IMR-90 (cell line): ENCODE data around the gene STARD3. TPM values are rescaled to one million over a fixed set of nuclear protein-coding genes. Genes with fewer than 3 reads are reported as not detected.

Experiments used
- ATAC-seq: fragments of 200-7000 bp; cut with Tn5 transposase; 2 replicates; pipeline ENCODE4 v1.9.1; 2020; ENCODE audit warnings: low read depth, mild to moderate bottlenecking, moderate library complexity
- BruUV-seq: library from RNA; stranded (reverse); fragments of 400-500 nt; replicated peaks from 2 replicates; lab custom pipeline; 2021; lab: Mats Ljungman, UMichigan
- CTCF ChIA-PET: fragments of 300-600 bp; formaldehyde crosslinking; extraction: SDS; loops from one replicate; lab custom pipeline; 2021; ENCODE audit warnings: antibody characterized with exemption; lab: Yijun Ruan, JAX
- POLR2A ChIA-PET: fragments of 300-600 bp; sonication (Branson Sonifier 250); formaldehyde crosslinking; loops from one replicate; lab custom pipeline; 2022; ENCODE audit warnings: antibody characterized with exemption; ENCODE audit not compliant: unreplicated experiment; lab: Charles Lee
- DNase-seq: peaks from one replicate; pipeline ENCODE4 v3.0.0; 2013
- H2AFZ ChIP-seq: replicated peaks from 2 replicates; pipeline ENCODE3; 2013; ENCODE audit warnings: low read length, mild to moderate bottlenecking; ENCODE audit not compliant: poor library complexity
- H2AK5ac ChIP-seq: 2 replicates; pipeline ENCODE4 v1.6.1; 2013; ENCODE audit warnings: low read depth, low read length, inconsistent platforms
- H2AK9ac ChIP-seq: replicated peaks from 2 replicates; pipeline ENCODE3; 2013; ENCODE audit warnings: mild to moderate bottlenecking, low read depth, low read length, moderate library complexity; ENCODE audit not compliant: poor library complexity
- H2BK120ac ChIP-seq: 2 replicates; pipeline ENCODE4 v1.6.1; 2013; ENCODE audit warnings: low read depth, low read length, inconsistent platforms
- H2BK15ac ChIP-seq: 3 replicates; pipeline ENCODE4 v1.6.1; 2013; ENCODE audit warnings: low read depth, low read length, inconsistent platforms
- H2BK20ac ChIP-seq: 2 replicates; pipeline ENCODE4 v1.6.1; 2013; ENCODE audit warnings: low read depth, mild to moderate bottlenecking, inconsistent platforms, low read length, moderate library complexity
- H2BK5ac ChIP-seq: 2 replicates; pipeline ENCODE4 v1.6.1; 2013; ENCODE audit warnings: mild to moderate bottlenecking, low read depth, low read length, inconsistent platforms; ENCODE audit not compliant: poor library complexity, severe bottlenecking
- H3K14ac ChIP-seq: replicated peaks from 2 replicates; pipeline ENCODE4 v1.6.1; 2013; ENCODE audit warnings: low read depth, low read length, inconsistent platforms
- H3K18ac ChIP-seq: 2 replicates; pipeline ENCODE4 v1.6.1; 2013; ENCODE audit warnings: low read depth, low read length, control low read depth
- H3K23ac ChIP-seq: 2 replicates; pipeline ENCODE4 v1.6.1; 2013; ENCODE audit warnings: low read depth, low read length, inconsistent platforms
- H3K27ac ChIP-seq: 2 replicates; pipeline ENCODE4 v1.5.1; 2013; ENCODE audit warnings: mild to moderate bottlenecking, control low read depth, low read length; ENCODE audit not compliant: insufficient read depth
- H3K27me3 ChIP-seq: 2 replicates; pipeline ENCODE4 v1.6.1; 2013; ENCODE audit warnings: low read length; ENCODE audit not compliant: control insufficient read depth, insufficient read depth
- H3K36me3 ChIP-seq: 2 replicates; pipeline ENCODE4 v1.6.1; 2013; ENCODE audit warnings: low read length, mixed read lengths; ENCODE audit not compliant: control insufficient read depth, insufficient read depth
- H3K4ac ChIP-seq: 2 replicates; pipeline ENCODE4 v1.6.1; 2013; ENCODE audit warnings: low read depth, low read length, inconsistent platforms
- H3K4me1 ChIP-seq: 2 replicates; pipeline ENCODE4 v1.6.1; 2013; ENCODE audit warnings: low read length, mixed read lengths; ENCODE audit not compliant: control insufficient read depth, insufficient read depth
- H3K4me2 ChIP-seq: 2 replicates; pipeline ENCODE4 v1.6.1; 2013; ENCODE audit warnings: low read depth, mild to moderate bottlenecking, control low read depth, low read length, moderate library complexity
- H3K4me3 ChIP-seq: 2 replicates; pipeline ENCODE4 v1.5.1; 2013; ENCODE audit warnings: low read depth, mild to moderate bottlenecking, control low read depth, low read length, moderate library complexity; ENCODE audit not compliant: insufficient read depth
- H3K56ac ChIP-seq: 2 replicates; pipeline ENCODE4 v1.6.1; 2013; ENCODE audit warnings: low read length, inconsistent platforms; ENCODE audit not compliant: insufficient read depth; ENCODE audit errors: extremely low read depth
- H3K79me1 ChIP-seq, 2 experiments: 2 replicates each; pipeline ENCODE4 v1.6.1; 2013; ENCODE audit warnings: low read length in 2 of 2, inconsistent platforms in 1 of 2, low read depth in 1 of 2
- H3K9ac ChIP-seq: 2 replicates; pipeline ENCODE4 v1.6.1; 2013; ENCODE audit warnings: low read depth, low read length, control low read depth
- H3K9me1 ChIP-seq: 2 replicates; pipeline ENCODE4 v1.6.1; 2013; ENCODE audit warnings: low read length, inconsistent platforms; ENCODE audit not compliant: insufficient read depth
- H3K9me3 ChIP-seq: 2 replicates; pipeline ENCODE4 v1.6.1; 2013; ENCODE audit warnings: low read length; ENCODE audit not compliant: control insufficient read depth, insufficient read depth
- H4K20me1 ChIP-seq: 2 replicates; pipeline ENCODE4 v1.6.1; 2013; ENCODE audit warnings: low read length, inconsistent platforms; ENCODE audit not compliant: insufficient read depth
- H4K5ac ChIP-seq: 2 replicates; pipeline ENCODE4 v1.6.1; 2013; ENCODE audit warnings: mild to moderate bottlenecking, low read depth, low read length, control low read depth
- H4K8ac ChIP-seq, 2 experiments: 2 replicates each; pipeline ENCODE4 v1.6.1; 2013; ENCODE audit warnings: low read depth in 2 of 2, low read length in 2 of 2, control low read depth in 1 of 2, inconsistent platforms in 1 of 2
- H4K91ac ChIP-seq: 2 replicates; pipeline ENCODE4 v1.6.1; 2013; ENCODE audit warnings: low read depth, low read length, inconsistent platforms; ENCODE audit not compliant: insufficient read depth
- BHLHE40 ChIP-seq: fragments of 150-350 bp; IDR thresholded peaks from 2 replicates; pipeline ENCODE4 v1.6.1; 2016; ENCODE audit warnings: mild to moderate bottlenecking, low read depth, low read length
- CEBPB ChIP-seq: IDR thresholded peaks from 2 replicates; pipeline ENCODE4 v1.6.1; 2012; ENCODE audit warnings: low read depth, low read length, improper control_type of control experiment
- CHD1 ChIP-seq: IDR thresholded peaks from 2 replicates; pipeline ENCODE4 v1.6.1; 2012; ENCODE audit warnings: low read depth, low read length, improper control_type of control experiment
- FOS ChIP-seq: fragments of 150-350 bp; IDR thresholded peaks from 2 replicates; pipeline ENCODE4 v1.6.1; 2016; ENCODE audit warnings: low read depth, low read length
- MAFK ChIP-seq: IDR thresholded peaks from 2 replicates; pipeline ENCODE4 v1.6.1; 2012; ENCODE audit warnings: low read depth, low read length, improper control_type of control experiment
- MAZ ChIP-seq: IDR thresholded peaks from 2 replicates; pipeline ENCODE4 v1.6.1; 2012; ENCODE audit warnings: low read depth, mild to moderate bottlenecking, low read length, improper control_type of control experiment, moderate library complexity, borderline replicate concordance
- NFE2L2 ChIP-seq: fragments of 150-350 bp; IDR thresholded peaks from 2 replicates; pipeline ENCODE4 v1.6.1; 2016; ENCODE audit warnings: low read depth, mild to moderate bottlenecking, low read length
- RAD21 ChIP-seq: IDR thresholded peaks from 2 replicates; pipeline ENCODE4 v1.6.1; 2012; ENCODE audit warnings: low read length, improper control_type of control experiment
- RFX5 ChIP-seq: IDR thresholded peaks from 2 replicates; pipeline ENCODE4 v1.8.0; 2012; ENCODE audit warnings: low read depth, mild to moderate bottlenecking, low read length, moderate library complexity
- SMC3 ChIP-seq: fragments of 150-350 bp; IDR thresholded peaks from 2 replicates; pipeline ENCODE4 v1.6.1; 2016; ENCODE audit warnings: low read depth, mild to moderate bottlenecking, antibody characterized with exemption, low read length, moderate library complexity
- WGBS, 2 experiments: methylation state at CpG; one replicate each; pipeline versions ENCODE4 v1.1.5 to v1.1.7; 2013; ENCODE audit warnings: missing lambda C conversion rate in 2 of 2; ENCODE audit not compliant: insufficient read length in 1 of 2; ENCODE audit errors: extremely low coverage in 2 of 2; 5-methylcytosine and 5-hydroxymethylcytosine counted together
- dilution Hi-C: fragments of 300-500 bp; cut with HindIII; formaldehyde crosslinking; loops from one replicate; pipeline ENCODE4 v1.14.3; 2018; ENCODE audit warnings: low sequenced_read_pairs; ENCODE audit not compliant: unreplicated experiment
- in situ Hi-C: fragments of 300-500 bp; cut with MboI; formaldehyde crosslinking; loops from 3 replicates; pipeline ENCODE4 v1.14.3; 2019; ENCODE audit warnings: low sequenced_read_pairs, inconsistent platforms, mixed read lengths
- intact Hi-C: fragments of 100-400 bp; cut with micrococcal nuclease; formaldehyde crosslinking; loops from 2 replicates; pipeline ENCODE4 v1.10.0; 2022
- polyA plus RNA-seq, 3 experiments: library from polyadenylated mRNA; depleted of rRNA; stranded (reverse); fragments of >200 nt; gene quantifications; 2 replicates each; pipeline ENCODE4 v1.2.3, GENCODE V29; 2012; ENCODE audit warnings: low replicate concordance in 1 of 3
- total RNA-seq: library from RNA; depleted of rRNA; stranded (reverse); fragments of >200 nt; gene quantifications from 2 replicates; pipeline ENCODE4 v1.2.3, GENCODE V29; 2012
- TF ChIP-seq, protein P1 (sequence below): fragments of 150-350 bp; IDR thresholded peaks from 2 replicates; pipeline ENCODE4 v1.6.1; 2017; ENCODE audit warnings: mild to moderate bottlenecking, antibody characterized with exemption, low read length, low read depth
- TF ChIP-seq, protein P2 (sequence below): conservative IDR thresholded peaks from 2 replicates; pipeline ENCODE4 v1.5.1; 2012; ENCODE audit warnings: mild to moderate bottlenecking, low read depth, low read length, improper control_type of control experiment

Gene STARD3
- total and polyA plus RNA-seq, 2 of the 4 experiments (the other 2 are of a cell fraction): 8.1 to 50.4 TPM

DNA sequence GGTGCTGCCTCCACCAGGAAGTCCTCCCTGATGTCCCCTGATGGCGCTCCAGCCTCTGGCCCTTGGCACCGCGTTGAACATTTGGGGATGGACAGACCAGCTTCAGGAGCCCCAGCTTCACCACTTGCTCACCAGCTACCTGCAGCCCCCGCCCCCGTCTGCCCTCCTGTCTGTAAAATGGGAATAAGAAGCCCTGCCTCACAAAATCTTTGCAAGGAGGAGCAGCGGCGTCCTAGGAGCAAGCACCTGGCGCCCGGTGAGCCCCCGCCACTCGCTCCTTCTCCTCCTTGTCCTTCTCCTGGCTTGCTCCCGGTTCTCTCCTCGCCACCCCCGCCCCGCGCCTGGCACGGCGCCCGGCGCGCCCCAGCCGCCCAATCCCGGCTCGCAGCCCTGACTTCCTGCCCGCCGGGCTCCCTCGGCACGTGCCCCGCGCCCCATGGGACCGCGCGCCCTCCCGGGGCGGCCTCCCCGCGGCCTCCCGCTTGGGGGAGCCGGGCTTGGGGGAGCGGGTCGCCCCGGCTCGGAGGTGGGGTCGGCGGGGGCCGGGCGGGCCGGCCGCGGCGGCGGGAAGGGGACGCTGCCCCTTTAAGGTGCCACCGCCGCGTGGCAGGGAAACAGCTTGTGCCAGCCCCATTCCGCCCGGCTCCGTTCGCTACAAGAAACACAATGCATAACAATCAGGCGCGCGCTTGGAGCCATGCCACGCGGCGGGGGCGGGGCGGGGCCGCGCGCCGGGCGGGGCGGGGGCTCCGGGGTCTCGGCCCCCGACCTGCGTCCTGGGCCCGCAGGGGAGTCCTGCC, 19.3 kb upstream of the STARD3 start (continued):
- peak; percentile 95 for TF ChIP-seq BHLHE40

DNA sequence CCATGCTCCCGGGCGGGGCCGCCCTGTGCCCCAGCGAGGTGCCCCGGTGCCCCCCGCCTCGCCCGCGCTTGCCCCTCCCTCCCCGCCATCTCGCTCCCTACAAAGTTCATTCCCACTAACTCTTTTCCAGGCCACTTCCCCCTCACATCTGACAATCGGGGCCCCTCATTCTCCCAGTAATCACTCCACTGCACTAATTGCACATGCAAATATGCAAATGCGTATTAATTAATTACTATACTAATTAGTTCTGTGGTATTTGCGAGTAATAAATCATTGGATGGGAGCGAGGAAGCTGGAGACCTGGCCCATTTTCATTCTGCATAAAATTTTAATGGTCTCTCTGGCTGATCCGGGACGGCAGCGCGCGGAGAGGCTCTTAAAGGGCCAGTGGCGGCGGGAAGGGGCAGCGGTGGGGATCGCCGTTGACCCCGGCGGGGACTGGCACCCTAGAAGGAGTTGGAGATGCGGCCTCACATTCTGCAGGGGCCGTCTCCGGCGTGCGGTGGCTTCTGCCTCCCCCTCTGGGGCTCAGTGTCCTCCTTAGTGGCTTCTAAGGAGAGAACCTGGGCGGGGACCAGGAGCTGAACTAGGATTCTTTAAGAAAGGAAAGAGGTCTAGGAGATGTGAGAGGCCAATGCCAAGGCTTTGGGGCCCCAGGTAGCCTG, 18.6 kb upstream of the STARD3 start:
- CTCF ChIA-PET: no interaction called here
- H4K8ac ChIP-seq: no peak overlapping the region; a peak in 1 of 4 replicates
- H2AK5ac ChIP-seq: 0 out of 2 replicates have a peak overlapping the region, but pooled peaks have one; percentile 15
- H3K18ac ChIP-seq: no peak overlapping the region
- in situ Hi-C loops: no loop called here
- no peak overlapping the region for H4K91ac ChIP-seq
- H3K23ac ChIP-seq: no peak overlapping the region
- no peak overlapping the region for H2BK5ac ChIP-seq
- no peak overlapping the region for H3K14ac ChIP-seq
- ATAC-seq (peak; percentile 35), DNase-seq (no peak)
- no peak overlapping the region for H2BK120ac ChIP-seq
- POLR2A ChIA-PET: interaction anchor here (1.0 kb wide), 1 partner anchor 100 kb away, joined by 3 read pairs; no protein-coding TSS in a partner anchor
- BruUV-seq: no TSS peak
- H4K20me1 ChIP-seq: no peaks in the 10 kb centered on the region
- H3K27me3 ChIP-seq: peaks cover 49% of the 10 kb centered on the region
- peak overlapping the region; percentile 18; the same call in 1 of the 2 replicates for H3K9ac ChIP-seq
- peak overlapping the region; percentile 39 for H3K4me3 ChIP-seq
- no peaks in the 10 kb centered on the region for H3K79me1 ChIP-seq
- no peaks in the 10 kb centered on the region for H3K36me3 ChIP-seq
- H2BK15ac ChIP-seq: no peak overlapping the region
- H3K4me2 ChIP-seq: peak overlapping the region; percentile 81
- no peak overlapping the region for H3K27ac ChIP-seq
- no peak overlapping the region for H2AK9ac ChIP-seq
- H4K5ac ChIP-seq: no peak overlapping the region
- peak overlapping the region; percentile 87 for H2AFZ ChIP-seq
- 0% methylated on average over 11 of the region's 33 CpGs; no CpG with 5 or more reads in 1 of the 2 experiments for WGBS, 2 experiments
- dilution Hi-C loops: no loop called here
- H3K9me3 ChIP-seq: no peaks in the 10 kb centered on the region
- no peaks in the 10 kb centered on the region for H3K4me1 ChIP-seq
- no peak overlapping the region for H3K56ac ChIP-seq
- intact Hi-C loops: no loop called here
- H3K4ac ChIP-seq: 0 out of 2 replicates have a peak overlapping the region, but pooled peaks have one; percentile 3
- no peaks in the 10 kb centered on the region for H3K9me1 ChIP-seq
- no peak overlapping the region for H2BK20ac ChIP-seq
- no peak for TF ChIP-seq RAD21
- TF ChIP-seq CEBPB: no peak
- no peak for TF ChIP-seq FOS
- TF ChIP-seq, protein P1, sequence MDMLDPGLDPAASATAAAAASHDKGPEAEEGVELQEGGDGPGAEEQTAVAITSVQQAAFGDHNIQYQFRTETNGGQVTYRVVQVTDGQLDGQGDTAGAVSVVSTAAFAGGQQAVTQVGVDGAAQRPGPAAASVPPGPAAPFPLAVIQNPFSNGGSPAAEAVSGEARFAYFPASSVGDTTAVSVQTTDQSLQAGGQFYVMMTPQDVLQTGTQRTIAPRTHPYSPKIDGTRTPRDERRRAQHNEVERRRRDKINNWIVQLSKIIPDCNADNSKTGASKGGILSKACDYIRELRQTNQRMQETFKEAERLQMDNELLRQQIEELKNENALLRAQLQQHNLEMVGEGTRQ: no peak
- no peak for TF ChIP-seq MAFK
- TF ChIP-seq NFE2L2: no peak
- no peak for TF ChIP-seq CHD1
- TF ChIP-seq, protein P2, sequence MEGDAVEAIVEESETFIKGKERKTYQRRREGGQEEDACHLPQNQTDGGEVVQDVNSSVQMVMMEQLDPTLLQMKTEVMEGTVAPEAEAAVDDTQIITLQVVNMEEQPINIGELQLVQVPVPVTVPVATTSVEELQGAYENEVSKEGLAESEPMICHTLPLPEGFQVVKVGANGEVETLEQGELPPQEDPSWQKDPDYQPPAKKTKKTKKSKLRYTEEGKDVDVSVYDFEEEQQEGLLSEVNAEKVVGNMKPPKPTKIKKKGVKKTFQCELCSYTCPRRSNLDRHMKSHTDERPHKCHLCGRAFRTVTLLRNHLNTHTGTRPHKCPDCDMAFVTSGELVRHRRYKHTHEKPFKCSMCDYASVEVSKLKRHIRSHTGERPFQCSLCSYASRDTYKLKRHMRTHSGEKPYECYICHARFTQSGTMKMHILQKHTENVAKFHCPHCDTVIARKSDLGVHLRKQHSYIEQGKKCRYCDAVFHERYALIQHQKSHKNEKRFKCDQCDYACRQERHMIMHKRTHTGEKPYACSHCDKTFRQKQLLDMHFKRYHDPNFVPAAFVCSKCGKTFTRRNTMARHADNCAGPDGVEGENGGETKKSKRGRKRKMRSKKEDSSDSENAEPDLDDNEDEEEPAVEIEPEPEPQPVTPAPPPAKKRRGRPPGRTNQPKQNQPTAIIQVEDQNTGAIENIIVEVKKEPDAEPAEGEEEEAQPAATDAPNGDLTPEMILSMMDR: no peak
- no peak for TF ChIP-seq MAZ
- no peak for TF ChIP-seq BHLHE40
- no peak for TF ChIP-seq SMC3
- TF ChIP-seq RFX5: no peak
